Spleen (tissue), 7 donors: ENCODE data around the gene THSD4.
"Not testable (repeated sequence)": the region's sequence is repeated elsewhere in the genome, so short reads cannot be mapped to it uniquely, and the experiment has no call there.

Experiments
- POLR2A ChIP-seq, 3 donors: fragments of 450-650 bp; IDR thresholded peaks; one replicate each; pipeline ENCODE4 v1.5.1; 2017; ENCODE audit warnings: antibody characterized with exemption in 3 of 3, mild to moderate bottlenecking in 1 of 3
- TF ChIP-seq, protein P1 (sequence below), 11 experiments: fragments of 200-600 bp in 7 of 11; fragments of 450-650 bp in 4 of 11; sonication (generic) in 4 of 11; IDR thresholded peaks in 8 of 11; conservative IDR thresholded peaks in 3 of 11; 1 replicate in 7 of 11; 2 replicates in 4 of 11; pipeline versions ENCODE4 v1.4.0 to v1.8.0; 2016 to 2021; ENCODE audit warnings: antibody characterized with exemption in 11 of 11, inconsistent platforms in 4 of 11, mild to moderate bottlenecking in 1 of 11
- donor health status: DM: no; HTN: no; CAD: no; lungs with moderate emphysema.
- donor health status: DM: no; HTN: no; CAD: no.
- donor health status: DM: no; HTN: no; CAD: no.

DNA sequence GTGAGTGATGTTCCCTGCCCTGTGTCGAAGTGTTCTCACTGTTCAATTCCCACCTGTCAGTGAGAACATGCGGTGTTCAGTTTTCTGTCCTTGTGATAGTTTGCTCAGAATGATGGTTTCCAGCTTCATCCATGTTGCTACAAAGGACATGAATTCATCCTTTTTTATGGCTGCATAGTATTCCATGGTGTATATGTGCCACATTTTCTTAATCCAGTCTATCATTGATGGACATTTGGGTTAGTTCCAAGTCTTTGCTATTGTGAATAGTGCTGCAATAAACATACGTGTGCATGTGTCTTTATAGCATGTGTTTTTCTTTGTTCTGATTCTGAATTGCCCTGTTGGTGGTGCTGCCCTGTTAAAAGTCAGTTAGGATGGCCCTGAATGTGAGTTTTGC, 204.2 kb downstream of the THSD4 start:
- TF ChIP-seq, protein P1, sequence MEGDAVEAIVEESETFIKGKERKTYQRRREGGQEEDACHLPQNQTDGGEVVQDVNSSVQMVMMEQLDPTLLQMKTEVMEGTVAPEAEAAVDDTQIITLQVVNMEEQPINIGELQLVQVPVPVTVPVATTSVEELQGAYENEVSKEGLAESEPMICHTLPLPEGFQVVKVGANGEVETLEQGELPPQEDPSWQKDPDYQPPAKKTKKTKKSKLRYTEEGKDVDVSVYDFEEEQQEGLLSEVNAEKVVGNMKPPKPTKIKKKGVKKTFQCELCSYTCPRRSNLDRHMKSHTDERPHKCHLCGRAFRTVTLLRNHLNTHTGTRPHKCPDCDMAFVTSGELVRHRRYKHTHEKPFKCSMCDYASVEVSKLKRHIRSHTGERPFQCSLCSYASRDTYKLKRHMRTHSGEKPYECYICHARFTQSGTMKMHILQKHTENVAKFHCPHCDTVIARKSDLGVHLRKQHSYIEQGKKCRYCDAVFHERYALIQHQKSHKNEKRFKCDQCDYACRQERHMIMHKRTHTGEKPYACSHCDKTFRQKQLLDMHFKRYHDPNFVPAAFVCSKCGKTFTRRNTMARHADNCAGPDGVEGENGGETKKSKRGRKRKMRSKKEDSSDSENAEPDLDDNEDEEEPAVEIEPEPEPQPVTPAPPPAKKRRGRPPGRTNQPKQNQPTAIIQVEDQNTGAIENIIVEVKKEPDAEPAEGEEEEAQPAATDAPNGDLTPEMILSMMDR (IDR thresholded peaks at IDR 0.05 in 8 of 11, conservative IDR thresholded peaks at IDR 0.05 in 3 of 11), result not testable (repeated sequence)
- TF ChIP-seq POLR2A (IDR thresholded peaks at IDR 0.05), result not testable (repeated sequence)
